HG03469 (cell line): ENCODE data around the gene EGF.
"Not testable (repeated sequence)": the region's sequence is repeated elsewhere in the genome, so short reads cannot be mapped to it uniquely, and the experiment has no call there.

ENCODE experiments used
- ATAC-seq: cut with Tn5 transposase; IDR thresholded peaks from one replicate; pipeline ENCODE4 v1.9.1; 2021; ENCODE audit warnings: mild to moderate bottlenecking, moderate library complexity, moderate number of reproducible peaks; ENCODE audit not compliant: unreplicated experiment

The EGF gene

DNA sequence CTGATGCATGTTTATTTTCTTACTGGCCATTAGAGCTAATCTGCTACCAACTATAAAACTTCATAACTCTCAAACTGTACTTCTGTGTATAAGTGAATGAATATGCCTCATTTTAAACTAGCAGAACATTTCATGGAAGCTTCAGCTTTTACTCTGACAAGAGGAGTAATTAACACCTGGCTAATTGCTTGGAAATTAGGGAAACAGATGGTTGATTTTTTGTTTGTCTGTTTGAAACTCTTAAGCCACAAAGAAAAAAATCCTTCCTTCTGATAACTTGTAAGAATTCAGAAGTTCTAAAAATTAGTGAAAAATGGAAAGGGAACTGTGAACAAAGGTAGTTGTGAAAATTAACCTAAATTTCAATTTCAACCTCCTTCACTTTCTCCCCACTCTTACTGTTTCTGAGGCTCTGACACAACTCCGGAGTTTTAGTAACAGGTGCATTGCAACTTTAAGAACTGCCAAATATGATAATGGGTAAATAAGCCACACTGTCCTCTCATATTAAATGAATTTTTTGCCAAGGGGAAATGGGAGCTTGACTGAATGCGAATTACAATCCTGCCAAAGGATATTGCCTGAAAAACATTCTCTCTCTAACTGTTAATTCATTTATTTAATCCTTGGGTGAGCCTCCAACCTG is 1.0 kb downstream of the EGF start:
- ATAC-seq, result no peak

DNA sequence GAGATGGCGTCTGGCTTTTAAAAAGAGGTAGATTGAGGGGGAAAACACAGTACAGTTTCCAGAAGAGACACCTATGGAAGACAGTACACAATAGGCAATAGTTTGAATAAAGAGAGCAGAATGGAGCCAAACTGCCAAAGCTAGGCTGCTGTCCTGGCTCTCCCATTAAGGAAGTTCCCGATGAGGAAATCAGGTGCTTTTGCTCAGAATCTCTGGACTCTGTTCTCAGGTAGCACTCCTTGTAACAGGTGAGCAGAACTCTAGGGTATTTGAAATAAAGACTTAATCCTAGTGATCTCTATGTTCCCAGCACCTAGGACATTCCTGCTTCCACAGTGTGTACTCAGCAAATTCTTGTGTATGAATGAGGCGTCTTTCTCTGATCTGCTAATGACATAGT is 1.6 kb downstream of the EGF start:
- no peak for ATAC-seq

DNA sequence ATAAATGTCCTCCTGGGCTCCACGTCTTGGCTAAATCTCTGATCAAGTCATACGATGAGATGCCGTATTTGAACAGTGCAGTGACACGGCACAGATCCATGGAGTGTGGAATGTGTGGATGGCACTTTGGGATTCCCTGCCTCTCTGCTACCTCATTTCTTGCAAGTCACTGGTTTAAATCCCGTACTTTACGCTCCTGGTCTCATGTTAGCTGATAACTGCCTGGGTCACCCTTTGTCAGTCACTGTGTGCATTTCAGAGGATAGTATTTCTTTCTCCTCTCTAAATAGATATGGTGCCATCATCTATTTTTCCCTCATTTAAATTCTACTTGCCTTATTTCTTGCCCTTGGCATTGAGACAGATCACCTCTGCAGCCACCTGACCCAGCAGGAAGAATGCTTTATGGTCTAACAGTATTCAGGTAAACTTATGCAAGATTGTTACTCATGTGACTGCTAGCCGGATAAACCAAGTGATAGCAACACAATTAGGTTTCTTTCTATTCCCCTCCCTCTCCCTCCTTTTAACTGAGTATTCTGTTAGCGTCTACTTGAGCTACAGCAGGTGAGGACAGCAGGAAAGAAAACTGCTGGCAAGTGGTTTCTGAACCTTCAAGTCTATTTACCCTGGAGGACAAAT is 2.8 kb downstream of the EGF start:
- no peak for ATAC-seq

DNA sequence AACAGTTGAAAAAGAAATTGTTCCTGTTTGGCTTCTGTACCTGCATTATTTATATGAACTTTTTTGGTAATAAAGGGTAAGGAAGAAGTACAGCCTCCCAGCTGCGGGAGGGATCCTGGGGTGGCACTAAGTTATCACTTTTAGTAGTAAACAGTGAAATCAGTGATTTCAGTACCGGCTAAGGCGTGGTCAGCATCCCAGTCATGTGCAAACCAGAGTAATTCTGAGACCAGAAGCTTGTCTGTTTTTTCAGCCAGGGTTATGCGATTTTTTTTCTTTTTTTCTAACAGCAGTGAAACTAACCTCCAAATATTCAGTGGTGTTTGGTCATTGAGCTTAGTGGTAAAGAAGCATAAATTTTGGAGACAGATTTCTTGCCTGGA is 3.3 kb downstream of the EGF start:
- no peak for ATAC-seq

DNA sequence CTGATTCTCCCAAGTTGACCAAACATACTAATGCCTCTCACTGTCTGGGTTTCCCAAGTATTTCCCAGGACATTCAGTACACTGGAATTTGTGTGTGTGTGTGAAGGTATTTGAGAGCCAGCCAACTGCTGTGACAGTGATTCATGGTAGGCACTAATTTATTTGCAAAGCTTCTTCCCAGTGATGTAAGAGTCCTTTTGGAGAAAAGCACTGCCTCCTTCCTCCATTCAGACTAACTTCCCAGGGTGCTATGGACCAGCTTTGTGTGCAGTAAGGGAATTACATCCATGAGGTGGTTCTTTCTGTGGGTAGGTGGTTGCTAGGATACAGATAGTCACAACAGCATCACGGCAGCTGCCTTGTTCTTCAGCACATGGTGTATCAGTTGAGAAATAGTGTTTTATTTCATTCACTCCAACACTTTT is 8.7 kb downstream of the EGF start:
- ATAC-seq, result no peak

DNA sequence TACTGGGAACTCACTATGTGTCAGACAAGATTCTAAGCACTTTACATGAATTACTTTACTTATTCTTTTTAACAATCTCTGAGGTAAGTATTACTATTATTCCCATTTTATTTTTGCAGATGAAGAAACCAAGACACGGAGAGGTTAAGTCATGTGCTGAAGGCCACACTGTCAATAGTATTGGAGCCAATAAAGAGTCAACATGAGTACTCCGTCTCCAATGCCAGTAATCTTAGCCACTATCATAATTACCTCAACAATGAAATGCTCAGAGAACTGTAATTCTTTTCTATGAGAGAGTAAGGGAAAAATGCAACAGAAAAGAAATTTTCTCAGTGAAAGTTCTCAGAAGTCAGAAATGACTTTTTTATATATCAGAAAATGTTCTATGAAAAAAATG is 12.7 kb downstream of the EGF start:
- no peak for ATAC-seq

DNA sequence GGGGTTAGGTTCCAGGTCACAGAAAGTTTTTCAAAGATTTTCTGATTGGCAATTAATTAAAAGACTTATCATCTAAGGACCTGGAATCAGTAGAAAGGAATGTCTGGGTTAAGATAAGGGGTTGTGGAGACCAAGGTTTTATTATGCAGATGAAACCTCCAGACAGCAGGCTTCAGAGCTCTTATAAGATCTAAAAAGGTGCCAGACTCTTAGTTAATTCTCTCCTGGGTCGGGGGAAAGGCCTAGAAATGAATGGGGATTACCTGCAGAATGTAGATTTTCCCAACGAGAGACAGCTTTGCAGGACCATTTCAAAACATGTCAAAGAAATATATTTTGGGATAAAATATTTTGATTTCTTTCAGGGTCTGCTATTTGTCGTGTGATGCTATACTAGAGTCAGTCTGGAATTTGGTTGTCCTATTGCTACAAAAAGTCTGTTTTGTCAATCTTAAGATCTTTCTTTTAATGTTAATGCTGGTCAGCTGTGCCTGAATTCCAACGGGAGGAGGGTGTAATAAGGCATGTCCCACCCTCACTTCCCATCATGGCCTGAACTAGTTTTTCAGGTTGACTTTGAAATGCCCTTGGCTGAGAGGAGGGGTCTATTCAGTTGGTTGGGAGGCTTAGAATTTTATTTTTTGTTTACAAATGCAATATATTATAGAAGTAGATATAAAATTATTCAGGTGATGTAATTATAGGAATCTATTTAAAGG is 15.8 kb downstream of the EGF start:
- ATAC-seq, result no peak

DNA sequence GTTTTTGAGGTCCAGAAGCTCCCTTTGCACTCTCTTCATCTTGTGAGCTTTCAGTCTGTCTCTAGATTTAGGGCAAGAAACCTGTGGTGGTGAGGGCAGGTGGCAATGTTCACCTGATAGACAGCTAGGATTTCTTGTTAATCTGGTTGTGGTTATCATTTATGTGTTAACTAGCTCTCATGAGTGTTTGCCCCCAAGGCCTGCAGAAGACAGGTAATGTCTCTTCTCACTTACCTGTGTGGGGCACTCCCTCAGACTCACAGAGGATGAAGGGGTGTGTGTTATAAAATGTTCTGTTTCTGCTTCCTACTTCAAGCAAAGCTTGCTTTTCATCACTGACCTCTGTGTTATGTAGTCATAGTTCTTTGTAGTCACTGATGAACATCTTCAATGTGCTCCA is 17.8 kb downstream of the EGF start:
- no peak for ATAC-seq

DNA sequence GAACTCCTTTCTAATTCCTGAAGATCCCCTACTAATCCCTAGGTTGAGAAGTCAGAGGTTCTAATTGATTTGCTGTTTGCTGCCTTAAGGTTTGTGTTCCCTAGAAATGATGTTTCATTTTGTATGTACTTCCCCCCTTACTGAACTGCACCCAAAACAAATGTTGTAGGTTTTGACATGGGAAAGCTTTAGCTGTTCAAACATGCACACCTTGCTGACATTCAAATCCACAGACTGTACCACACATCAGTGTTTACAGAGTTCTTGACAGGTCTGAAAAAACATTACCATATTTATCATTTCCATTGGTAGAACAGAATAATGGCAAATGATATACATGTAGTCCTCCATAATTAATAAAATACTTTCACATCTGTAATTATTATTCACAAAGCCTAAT is 18.2 kb downstream of the EGF start:
- no peak for ATAC-seq

DNA sequence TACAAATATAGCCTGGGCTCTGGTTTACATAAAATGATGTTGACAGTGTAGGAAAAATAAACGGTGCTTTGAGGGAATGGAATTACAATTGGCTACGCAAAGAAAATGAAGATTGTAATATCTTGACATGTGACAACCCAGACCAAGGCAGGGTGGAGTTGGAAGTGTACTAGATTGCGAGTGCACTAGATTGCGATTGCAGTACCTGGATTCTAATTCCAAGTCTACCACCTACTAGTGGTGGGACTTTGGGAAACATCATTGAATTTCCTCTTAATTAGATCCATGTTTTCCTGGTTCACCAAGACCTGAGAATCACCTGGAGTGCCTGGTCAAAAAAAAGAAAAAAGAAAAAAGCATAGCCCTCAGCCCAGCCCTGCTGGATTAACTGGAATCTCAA is 18.6 kb downstream of the EGF start:
- no peak for ATAC-seq

DNA sequence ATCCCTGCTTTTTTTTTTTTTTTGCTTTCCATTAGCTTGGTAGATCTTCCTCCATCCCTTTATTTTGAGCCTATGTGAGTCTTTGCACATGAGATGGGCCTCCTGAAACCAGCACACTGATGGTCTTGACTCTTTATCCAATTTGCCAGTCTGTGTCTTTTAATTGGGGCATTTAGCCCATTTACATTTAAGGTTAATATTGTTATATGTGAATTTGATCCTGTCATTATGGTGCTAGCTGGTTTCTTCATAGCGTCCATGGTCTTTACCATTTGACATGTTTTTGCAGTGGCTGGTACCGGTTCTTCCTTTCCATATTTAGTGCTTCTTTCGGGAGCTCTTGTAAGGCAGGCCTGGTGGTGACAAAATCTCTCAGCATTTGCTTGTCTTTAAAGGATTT is 24.7 kb downstream of the EGF start:
- ATAC-seq, result not testable (repeated sequence)

DNA sequence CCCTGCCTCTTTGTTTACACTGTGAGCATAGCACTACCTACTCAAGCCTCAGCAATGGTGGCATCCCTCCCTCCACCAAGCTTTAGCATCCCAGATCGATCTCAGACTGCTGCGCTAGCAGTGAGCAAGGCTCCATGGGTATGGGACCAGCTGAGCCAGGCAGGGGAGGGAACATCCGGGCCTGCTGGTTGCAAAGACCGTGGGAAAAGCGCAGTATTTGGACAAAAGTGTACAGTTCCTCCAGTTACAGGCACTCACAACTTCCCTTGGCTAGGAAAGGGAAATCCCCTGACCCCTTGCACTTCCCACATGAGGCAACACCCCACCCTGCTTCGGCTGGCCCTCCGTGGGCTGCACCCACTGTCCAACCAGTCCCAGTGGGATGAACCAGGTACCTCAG is 26.5 kb downstream of the EGF start:
- ATAC-seq, result no peak

DNA sequence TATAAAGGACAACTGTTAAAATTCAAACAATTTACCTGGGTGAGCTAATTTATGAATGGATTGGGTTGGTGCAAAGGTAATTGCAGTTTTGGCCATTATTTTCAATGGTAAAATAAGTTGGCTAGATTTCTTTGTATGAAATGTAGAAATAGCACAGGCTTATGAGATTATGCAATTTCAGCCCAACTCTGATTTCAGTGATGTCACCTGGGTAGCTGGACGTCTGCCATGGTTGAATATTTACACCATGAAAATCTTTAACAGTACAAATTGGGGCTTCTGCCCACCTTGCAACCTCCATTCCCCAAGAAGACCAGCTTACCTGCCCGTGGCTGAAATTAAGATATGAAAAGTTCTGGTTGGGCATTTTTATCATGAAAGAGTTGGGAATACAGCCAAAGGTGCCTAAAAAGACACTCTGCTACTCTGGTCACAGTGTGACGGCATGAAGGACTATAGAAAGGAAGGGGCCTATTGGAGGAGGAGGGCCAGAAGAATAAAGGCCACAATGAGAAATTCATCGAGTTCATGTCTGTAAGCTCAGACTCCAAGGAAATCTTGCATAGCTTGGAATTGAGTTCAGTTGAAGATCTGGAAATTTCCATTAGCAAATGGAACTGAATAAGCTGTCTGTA is 29.7 kb downstream of the EGF start:
- ATAC-seq, result no peak

DNA sequence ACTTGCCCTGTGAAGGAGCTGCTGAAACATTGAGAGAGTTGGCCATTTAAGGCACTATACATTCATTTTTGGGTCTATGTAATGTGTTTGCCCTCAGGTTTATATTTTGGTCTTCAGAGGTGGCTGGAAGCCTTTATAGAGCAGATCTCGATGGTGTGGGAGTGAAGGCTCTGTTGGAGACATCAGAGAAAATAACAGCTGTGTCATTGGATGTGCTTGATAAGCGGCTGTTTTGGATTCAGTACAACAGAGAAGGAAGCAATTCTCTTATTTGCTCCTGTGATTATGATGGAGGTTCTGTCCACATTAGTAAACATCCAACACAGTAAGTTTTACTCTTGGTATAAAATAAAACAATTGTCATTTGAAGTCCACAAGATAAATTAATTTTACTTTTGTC is 31.1 kb downstream of the EGF start:
- ATAC-seq, result no peak

DNA sequence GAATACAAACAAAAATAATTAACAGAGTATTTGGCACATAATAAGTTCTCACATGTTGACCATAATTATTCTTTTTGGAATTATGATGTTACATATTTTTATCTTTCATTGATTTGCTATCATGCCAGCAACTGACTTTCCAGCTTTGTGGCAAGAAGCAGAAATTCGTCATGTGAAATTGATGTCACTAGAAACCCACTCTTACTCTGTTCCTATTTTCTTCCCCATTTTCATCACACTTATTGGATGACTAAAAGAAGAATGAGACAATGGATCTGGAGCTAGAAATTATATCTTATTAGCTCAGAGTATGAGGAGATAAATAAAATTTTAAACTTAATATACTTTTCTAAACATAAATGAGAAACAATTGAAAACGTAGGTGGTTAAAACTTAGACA is 31.9 kb downstream of the EGF start:
- no peak for ATAC-seq

DNA sequence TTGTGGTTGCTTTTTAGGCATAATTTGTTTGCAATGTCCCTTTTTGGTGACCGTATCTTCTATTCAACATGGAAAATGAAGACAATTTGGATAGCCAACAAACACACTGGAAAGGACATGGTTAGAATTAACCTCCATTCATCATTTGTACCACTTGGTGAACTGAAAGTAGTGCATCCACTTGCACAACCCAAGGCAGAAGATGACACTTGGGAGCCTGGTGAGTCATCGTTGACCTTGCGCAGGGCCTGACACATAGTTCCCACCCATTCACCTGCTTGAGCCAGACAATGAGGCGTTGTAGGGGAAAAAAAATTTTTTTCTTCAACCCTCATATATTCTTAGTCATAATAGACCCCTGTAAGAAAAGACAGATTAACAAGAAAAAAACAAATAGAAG is 32.4 kb downstream of the EGF start:
- ATAC-seq, result no peak

DNA sequence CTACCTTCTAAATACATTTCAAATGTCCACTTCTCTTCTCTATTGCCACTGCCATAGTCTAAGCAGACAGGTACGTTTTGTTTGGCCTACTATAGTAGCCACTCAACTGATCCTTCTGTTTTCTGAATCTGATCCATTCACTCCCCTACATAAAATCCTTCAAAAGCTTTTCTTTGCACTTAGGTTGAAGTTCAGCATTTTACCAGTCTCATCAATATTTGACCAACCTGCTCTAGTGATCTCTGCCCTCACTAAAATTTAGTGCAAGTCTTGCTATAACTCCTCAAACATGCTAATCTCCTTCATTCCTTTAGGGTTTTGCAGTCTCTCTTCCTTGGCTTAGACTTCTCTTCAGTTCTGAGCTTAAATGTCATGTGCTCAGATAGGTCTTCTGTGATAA is 33.4 kb downstream of the EGF start:
- ATAC-seq, result no peak

DNA sequence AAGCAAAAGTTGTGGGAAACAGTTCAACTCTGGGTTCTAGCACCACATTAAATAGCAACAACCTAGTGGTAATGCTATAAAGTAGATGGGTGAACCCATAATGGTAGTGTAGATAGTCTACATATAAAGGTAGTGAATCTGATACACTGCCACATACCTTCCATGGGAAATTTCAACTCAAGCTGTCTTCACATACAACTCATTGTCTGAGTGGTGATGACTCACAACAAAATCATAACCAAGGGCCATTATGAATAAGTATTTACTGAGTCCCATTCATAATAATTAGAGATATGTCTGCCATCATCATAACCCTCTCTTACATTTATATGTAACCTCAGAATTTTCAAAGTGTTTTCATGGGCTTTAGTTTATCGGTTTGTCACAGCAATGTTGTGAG is 34.8 kb downstream of the EGF start:
- ATAC-seq, result no peak

DNA sequence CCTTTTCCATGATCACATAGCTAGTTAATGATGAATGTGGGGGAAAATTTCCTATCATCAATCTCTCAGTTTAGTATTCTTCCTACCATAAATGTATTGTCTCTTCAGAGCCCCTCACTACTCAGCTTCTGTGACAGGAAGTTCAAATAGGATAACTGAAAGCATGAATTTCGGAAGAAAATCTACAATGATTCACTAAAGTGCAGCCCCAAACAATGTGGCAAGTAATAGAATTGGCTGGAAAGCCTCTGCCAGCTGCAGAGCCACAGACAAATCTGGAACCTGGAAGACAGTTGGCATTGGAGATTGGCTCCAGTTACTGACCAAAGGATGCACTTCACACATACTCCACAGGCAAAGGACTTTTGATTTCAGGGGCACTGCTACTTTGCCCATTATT is 35.2 kb downstream of the EGF start:
- no peak for ATAC-seq

DNA sequence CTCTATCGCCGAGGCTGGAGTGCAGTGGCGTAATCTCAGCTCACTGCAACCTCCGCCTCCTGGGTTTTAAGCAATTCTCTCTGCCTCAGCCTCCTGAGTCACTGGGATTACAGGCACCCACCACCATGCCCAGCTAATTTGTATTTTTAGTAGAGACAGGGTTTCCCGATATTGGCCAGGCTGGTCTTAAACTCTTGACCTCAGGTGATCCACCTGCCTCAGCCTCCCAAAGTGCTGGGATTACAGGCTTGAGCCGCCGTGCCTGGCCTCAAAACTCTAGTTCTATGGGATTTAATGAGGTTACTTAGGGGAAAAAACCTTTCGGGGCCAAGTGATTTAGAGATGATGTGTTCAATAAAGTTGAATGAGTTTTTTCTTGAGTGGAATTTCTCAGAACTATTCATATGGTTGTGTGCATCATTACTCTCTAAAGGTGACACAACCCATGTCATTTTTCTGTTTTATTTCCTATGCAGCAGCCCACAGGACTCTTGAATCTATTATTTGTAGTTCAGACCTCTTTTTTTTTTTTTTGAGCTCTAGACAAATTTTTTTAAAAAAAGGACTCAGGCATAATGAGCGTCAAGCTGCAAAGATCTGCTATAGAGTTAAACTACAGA is 36.5 kb downstream of the EGF start:
- ATAC-seq, result not testable (repeated sequence)

DNA sequence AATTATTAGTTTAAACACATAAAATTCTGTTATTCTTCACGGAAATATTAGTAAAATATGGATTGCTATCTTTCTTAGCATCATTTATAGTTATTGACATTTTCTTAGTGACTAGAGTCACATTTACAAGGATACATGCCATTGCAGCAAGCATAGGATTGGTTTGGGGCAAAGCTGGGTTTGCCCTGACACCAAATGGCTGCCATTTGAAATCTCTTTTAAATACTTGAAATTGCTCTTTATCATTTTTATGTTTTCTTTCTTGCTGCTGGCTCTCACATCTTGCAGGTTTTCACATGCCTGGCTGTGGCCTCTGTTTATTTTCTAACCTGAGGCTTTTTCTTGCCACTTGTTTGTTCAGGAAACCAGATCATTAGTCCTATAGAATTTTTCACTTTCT is 39.9 kb downstream of the EGF start:
- no peak for ATAC-seq

DNA sequence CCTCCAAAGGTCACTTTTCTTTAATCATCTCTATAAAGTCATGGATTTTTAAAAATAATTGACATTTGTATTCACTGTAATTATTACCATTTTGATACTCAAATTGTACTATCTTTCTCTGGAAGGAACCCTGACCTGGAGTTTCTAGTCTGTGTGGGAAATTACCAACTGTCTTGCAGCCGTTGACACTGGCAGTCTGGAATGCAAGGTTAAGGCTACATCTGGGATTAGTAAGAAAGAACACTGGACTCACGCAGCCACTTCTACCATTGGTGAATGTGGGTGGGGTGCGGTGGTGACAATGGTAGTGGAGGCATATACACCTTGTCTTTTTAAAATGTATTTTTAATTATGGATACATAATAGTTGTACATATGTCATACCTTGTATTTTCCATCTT is 40.9 kb downstream of the EGF start:
- no peak for ATAC-seq
